ENCODE measurements around the gene NPM3.

NPM3 gene

GRCh38 chr10:101749047-101750016 lies 33.9 kb downstream of the NPM3 start:
- no peak for DNase-seq

GRCh38 chr10:101748496-101748895 lies 34.8 kb downstream of the NPM3 start:
- no peak for DNase-seq

GRCh38 chr10:101745074-101745696 lies 38.1 kb downstream of the NPM3 start:
- DNase-seq = no peak

GRCh38 chr10:101744267-101744666 lies 39.0 kb downstream of the NPM3 start:
- no peak for DNase-seq

GRCh38 chr10:101741938-101742337 lies 41.3 kb downstream of the NPM3 start:
- no peak for DNase-seq

GRCh38 chr10:101736666-101737065 lies 46.6 kb downstream of the NPM3 start:
- DNase-seq = no peak

GRCh38 chr10:101732096-101732495 lies 51.1 kb downstream of the NPM3 start:
- DNase-seq = no peak
